Progenitor cell of endocrine pancreas (in vitro differentiated cells): ENCODE measurements around the gene MARVELD1. TPM values are rescaled to one million over a fixed set of nuclear protein-coding genes. Genes with fewer than 3 reads are reported as not detected.

Source experiments
- DNase-seq: peaks from one replicate; pipeline ENCODE4 v3.0.0; 2021; ENCODE audit warnings: low spot score; ENCODE audit not compliant: unreplicated experiment
- H3K27ac Mint-ChIP-seq: 2 replicates; pipeline ENCODE4 v1.8.0; 2021; ENCODE audit warnings: mild to moderate bottlenecking, moderate library complexity, mixed read lengths
- H3K27me3 Mint-ChIP-seq: 2 replicates; pipeline ENCODE4 v1.8.0; 2021; ENCODE audit warnings: mixed read lengths
- H3K36me3 Mint-ChIP-seq: 2 replicates; pipeline ENCODE4 v1.8.0; 2022; ENCODE audit warnings: mixed read lengths; ENCODE audit not compliant: insufficient read depth
- H3K4me1 Mint-ChIP-seq: 2 replicates; pipeline ENCODE4 v1.8.0; 2021; ENCODE audit warnings: low read depth, mixed read lengths
- H3K4me3 Mint-ChIP-seq: 2 replicates; pipeline ENCODE4 v1.8.0; 2021; ENCODE audit warnings: low read depth, mild to moderate bottlenecking, moderate library complexity, mixed read lengths
- H3K9me3 Mint-ChIP-seq: 2 replicates; pipeline ENCODE4 v1.8.0; 2021; ENCODE audit warnings: low read depth, mixed read lengths
- total RNA-seq: library from RNA; stranded (reverse); gene quantifications from 2 replicates; pipeline ENCODE4 v1.2.1, GENCODE V29; 2021
- TF ChIP-seq, protein P1 (sequence below): fragments of 200-600 bp; sonication (generic); IDR thresholded peaks from one replicate; pipeline ENCODE4 v1.5.0; 2021; ENCODE audit warnings: antibody characterized with exemption, mild to moderate bottlenecking; ENCODE audit not compliant: unreplicated experiment

MARVELD1 gene
- total RNA-seq, 1 donor from 2014 or later = 14.3 TPM

DNA sequence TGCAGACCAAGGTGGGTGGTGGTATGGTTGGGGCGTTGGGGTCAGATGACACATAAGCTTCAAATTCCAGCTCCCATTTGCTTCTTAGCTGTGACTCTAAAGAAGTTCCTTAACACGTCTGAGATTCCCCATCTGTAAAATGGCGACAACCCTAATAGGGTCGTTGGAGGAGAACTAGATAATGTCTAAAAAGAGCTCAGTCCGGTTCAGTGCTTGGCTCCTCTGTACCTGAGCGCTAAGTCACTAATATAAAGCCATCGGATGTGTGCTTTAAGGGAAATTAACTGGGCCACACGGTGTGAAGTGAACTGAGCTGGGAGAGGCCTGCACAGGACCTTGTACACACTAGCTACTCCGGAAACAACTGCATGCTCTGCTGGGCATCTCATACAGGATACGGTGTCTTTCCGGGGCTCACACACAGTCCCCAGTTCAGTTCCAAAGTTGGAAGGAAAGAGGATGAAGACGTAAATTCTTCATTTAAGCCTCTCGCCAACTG lies 22.9 kb downstream of the MARVELD1 start:
- TF ChIP-seq, protein P1, sequence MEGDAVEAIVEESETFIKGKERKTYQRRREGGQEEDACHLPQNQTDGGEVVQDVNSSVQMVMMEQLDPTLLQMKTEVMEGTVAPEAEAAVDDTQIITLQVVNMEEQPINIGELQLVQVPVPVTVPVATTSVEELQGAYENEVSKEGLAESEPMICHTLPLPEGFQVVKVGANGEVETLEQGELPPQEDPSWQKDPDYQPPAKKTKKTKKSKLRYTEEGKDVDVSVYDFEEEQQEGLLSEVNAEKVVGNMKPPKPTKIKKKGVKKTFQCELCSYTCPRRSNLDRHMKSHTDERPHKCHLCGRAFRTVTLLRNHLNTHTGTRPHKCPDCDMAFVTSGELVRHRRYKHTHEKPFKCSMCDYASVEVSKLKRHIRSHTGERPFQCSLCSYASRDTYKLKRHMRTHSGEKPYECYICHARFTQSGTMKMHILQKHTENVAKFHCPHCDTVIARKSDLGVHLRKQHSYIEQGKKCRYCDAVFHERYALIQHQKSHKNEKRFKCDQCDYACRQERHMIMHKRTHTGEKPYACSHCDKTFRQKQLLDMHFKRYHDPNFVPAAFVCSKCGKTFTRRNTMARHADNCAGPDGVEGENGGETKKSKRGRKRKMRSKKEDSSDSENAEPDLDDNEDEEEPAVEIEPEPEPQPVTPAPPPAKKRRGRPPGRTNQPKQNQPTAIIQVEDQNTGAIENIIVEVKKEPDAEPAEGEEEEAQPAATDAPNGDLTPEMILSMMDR = no peak
- H3K27ac Mint-ChIP-seq = no peak overlapping the region
- no peak for DNase-seq
- peaks cover 9% of the 10 kb centered on the region for H3K36me3 Mint-ChIP-seq
- peaks cover 21% of the 10 kb centered on the region for H3K27me3 Mint-ChIP-seq
- peaks cover 7% of the 10 kb centered on the region for H3K9me3 Mint-ChIP-seq
- peaks cover 12% of the 10 kb centered on the region for H3K4me1 Mint-ChIP-seq
- peak overlapping the region; percentile 88 for H3K4me3 Mint-ChIP-seq

DNA sequence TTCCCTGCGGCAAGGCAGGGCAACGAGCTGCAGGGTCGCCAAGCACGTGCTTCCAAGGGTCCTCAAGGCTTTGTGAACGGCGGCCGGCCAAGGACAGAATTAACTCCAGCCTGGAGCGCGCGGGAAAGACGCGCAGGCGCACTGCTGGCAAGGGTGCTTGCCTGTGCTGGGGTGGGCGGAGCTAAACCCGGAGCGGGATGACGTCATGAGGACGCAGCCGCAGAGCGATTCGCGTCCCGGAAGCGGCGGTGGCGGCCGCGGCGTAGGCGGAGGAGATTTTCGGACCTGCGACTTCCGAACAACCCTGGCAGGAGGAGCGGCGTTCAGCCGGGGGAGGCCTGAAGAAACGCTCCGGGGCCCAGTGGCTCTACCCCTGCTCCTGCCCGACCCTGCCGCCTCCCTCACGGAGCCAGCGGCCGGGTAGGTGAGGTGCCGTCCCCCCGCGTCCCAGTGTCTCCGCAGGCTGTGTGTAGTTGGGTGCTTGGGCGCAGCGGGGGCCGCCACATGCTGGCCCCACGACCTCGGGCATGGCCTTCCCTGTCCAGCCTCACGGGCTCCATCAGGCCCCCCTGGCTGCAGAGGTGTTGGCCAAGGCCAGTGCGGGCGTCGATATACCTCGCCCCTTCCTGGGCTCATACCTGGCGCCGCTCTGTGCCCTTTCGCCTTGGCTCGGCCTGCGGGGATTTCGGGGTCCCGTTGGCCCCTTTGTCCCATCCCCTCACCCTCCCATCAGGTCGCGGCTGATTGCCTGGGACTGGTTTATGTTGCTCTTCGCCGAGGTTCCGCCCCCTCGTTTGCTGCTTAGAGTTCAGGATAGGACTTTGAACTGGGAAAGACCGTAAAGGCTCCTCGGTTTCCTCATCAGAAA lies 23.6 kb downstream of the MARVELD1 start, which contains the start of gene ZFYVE27:
TSS of gene ZFYVE27 (plus strand) at position 227 of the 868 bp plus-strand sequence. CDS start 1,350 bp downstream, outside the sequence.
- peaks cover 19% of the 10 kb centered on the region for H3K27me3 Mint-ChIP-seq
- H3K9me3 Mint-ChIP-seq = peaks cover 7% of the 10 kb centered on the region
- peaks cover 12% of the 10 kb centered on the region for H3K4me1 Mint-ChIP-seq
- DNase-seq = peak; percentile 96
- peaks cover 9% of the 10 kb centered on the region for H3K36me3 Mint-ChIP-seq
- peak within 1 kb of the TSS; percentile 99 for H3K27ac Mint-ChIP-seq
- peak within 1 kb of the TSS; percentile 88 for H3K4me3 Mint-ChIP-seq
- TF ChIP-seq, protein P1 = peak; percentile 20

DNA sequence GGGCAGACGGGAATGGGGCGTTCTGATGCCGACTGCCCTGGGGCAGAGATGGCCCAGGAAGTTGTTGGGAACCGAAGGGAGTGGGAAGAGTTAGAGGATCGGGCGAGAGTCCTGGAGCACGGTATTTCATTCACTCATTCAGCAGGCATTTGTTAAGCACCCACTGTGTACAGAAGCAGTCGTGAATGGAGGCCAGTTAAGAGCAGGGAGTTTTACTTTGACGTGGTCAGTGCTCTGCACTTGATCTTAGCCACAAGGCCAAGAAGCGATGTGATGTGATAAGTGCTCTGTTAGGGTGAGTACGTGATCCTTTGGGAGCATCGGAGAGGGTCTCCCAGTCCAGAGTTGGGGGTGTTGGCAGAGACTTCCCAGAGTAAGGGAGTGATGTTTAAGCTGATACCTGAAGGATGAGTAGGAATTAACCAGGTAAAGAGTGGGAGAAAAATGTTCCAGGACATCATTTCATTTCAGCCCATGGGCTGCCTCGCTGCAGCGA lies 24.3 kb downstream of the MARVELD1 start:
- Mint-ChIP-seq H3K27ac (peak overlapping the region; percentile 35), H3K4me1 (peaks cover 12% of the 10 kb centered on the region), H3K4me3 (peak overlapping the region; percentile 88), H3K27me3 (peaks cover 19% of the 10 kb centered on the region), H3K9me3 (peaks cover 7% of the 10 kb centered on the region), H3K36me3 (peaks cover 9% of the 10 kb centered on the region)
- TF ChIP-seq, protein P1 = no peak
- no peak for DNase-seq

DNA sequence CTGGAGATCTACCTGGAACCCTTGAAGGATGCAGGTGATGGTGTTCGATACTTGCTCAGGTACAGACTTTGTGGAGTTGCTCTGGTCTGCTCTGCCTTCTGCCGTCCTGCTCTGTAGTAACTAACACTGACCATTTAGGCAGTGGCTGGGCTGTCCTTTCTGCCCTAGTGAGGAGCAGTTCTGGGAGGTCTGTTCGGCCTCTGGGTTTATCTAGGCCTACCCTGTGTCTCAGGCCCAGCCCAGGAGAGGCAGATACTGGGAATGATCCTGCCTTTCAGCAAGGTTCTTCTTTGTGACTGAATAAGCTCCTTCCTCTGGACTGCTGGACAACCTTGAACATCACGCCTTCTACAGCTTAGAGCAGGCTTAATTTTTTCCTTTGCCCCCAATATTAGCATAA lies 25.1 kb downstream of the MARVELD1 start:
- no peak for DNase-seq
- H3K4me3 Mint-ChIP-seq = peak overlapping the region; percentile 88
- no peak overlapping the region for H3K27ac Mint-ChIP-seq
- peaks cover 19% of the 10 kb centered on the region for H3K27me3 Mint-ChIP-seq
- H3K36me3 Mint-ChIP-seq = peaks cover 13% of the 10 kb centered on the region
- H3K4me1 Mint-ChIP-seq = peaks cover 12% of the 10 kb centered on the region
- peaks cover 7% of the 10 kb centered on the region for H3K9me3 Mint-ChIP-seq
- TF ChIP-seq, protein P1 = no peak

DNA sequence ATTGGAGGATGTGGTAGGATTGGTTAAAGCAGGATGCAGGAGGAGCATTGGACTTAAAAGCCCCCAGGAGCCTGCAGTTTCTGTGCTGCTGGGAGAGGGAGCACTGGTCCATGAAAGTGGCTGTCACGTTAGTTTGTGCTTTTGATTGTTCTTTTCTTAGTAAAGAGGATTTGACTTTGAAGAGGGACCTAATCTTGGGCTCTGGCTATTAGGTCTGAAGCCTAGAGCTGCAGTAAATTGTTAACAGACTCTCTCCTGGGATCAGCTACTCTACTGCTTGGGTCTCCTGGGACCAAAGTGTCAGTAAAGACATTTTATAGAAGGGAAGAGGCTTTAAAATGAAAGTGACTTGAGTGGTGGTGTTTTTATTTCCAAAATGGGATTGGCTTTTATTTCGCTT lies 27.1 kb downstream of the MARVELD1 start:
- peaks cover 12% of the 10 kb centered on the region for H3K4me1 Mint-ChIP-seq
- H3K4me3 Mint-ChIP-seq = no peak overlapping the region
- peaks cover 6% of the 10 kb centered on the region for H3K9me3 Mint-ChIP-seq
- no peak for DNase-seq
- H3K36me3 Mint-ChIP-seq = peaks cover 20% of the 10 kb centered on the region
- H3K27me3 Mint-ChIP-seq = peaks cover 7% of the 10 kb centered on the region
- peak overlapping the region; percentile 15 for H3K27ac Mint-ChIP-seq
- TF ChIP-seq, protein P1 = no peak
